MM.1S (cell line): Measurements from ENCODE around the gene TRAF1.
A peak's percentile ranks its signal among the peaks of the same experiment; 100 is the strongest.

ENCODE experiments used
- DNase-seq: peaks from one replicate; pipeline ENCODE4 v3.0.0-alpha.2; 2015
- H2AFZ ChIP-seq: fragments of 300-600 bp; sonication (generic); 2 replicates; pipeline ENCODE4 v1.6.0; 2016; ENCODE audit warnings: antibody characterized with exemption, low read length
- H3F3A ChIP-seq: fragments of 300-600 bp; sonication (generic); 2 replicates; pipeline ENCODE4 v1.6.1; 2016; ENCODE audit warnings: mild to moderate bottlenecking, antibody characterized with exemption, low read length, moderate library complexity, mixed read lengths; ENCODE audit not compliant: insufficient read depth
- H3K27ac ChIP-seq: fragments of 300-600 bp; sonication (generic); 2 replicates; pipeline ENCODE4 v1.5.1; 2016; ENCODE audit warnings: mild to moderate bottlenecking, low read length
- H3K27me3 ChIP-seq: fragments of 300-600 bp; sonication (generic); replicated peaks from 2 replicates; pipeline ENCODE4 v1.6.0; 2016; ENCODE audit warnings: low read length; ENCODE audit not compliant: insufficient read depth
- H3K36me3 ChIP-seq: fragments of 300-600 bp; sonication (generic); replicated peaks from 2 replicates; pipeline ENCODE4 v1.6.1; 2016; ENCODE audit warnings: mild to moderate bottlenecking, low read length, mixed read lengths; ENCODE audit not compliant: insufficient read depth
- H3K4me1 ChIP-seq: fragments of 300-600 bp; sonication (generic); 2 replicates; pipeline ENCODE4 v1.6.1; 2016; ENCODE audit warnings: low read length, mixed read lengths
- H3K4me2 ChIP-seq: fragments of 300-600 bp; sonication (generic); 2 replicates; pipeline ENCODE4 v1.6.0; 2016; ENCODE audit warnings: low read depth, low read length
- H3K4me3 ChIP-seq: fragments of 300-600 bp; sonication (generic); 2 replicates; pipeline ENCODE4 v1.5.1; 2016; ENCODE audit warnings: low read length, mixed read lengths
- H3K79me2 ChIP-seq: fragments of 300-600 bp; sonication (generic); 2 replicates; pipeline ENCODE4 v1.6.1; 2016; ENCODE audit warnings: mixed run types, low read length, mixed read lengths
- H3K9ac ChIP-seq: fragments of 300-600 bp; sonication (generic); 2 replicates; pipeline ENCODE4 v1.6.1; 2016; ENCODE audit warnings: low read length, mixed read lengths
- H3K9me2 ChIP-seq: fragments of 300-600 bp; sonication (generic); replicated peaks from 2 replicates; pipeline ENCODE4 v1.6.1; 2016; ENCODE audit warnings: mild to moderate bottlenecking, low read length, mixed read lengths; ENCODE audit not compliant: insufficient read depth
- H3K9me3 ChIP-seq: fragments of 300-600 bp; sonication (generic); replicated peaks from 2 replicates; pipeline ENCODE4 v1.6.1; 2016; ENCODE audit warnings: mild to moderate bottlenecking, low read length, mixed read lengths; ENCODE audit not compliant: insufficient read depth
- H4K20me1 ChIP-seq: fragments of 300-600 bp; sonication (generic); 2 replicates; pipeline ENCODE4 v1.6.1; 2016; ENCODE audit warnings: mild to moderate bottlenecking, low read length, moderate library complexity, mixed read lengths; ENCODE audit not compliant: insufficient read depth
- CTCF ChIP-seq: fragments of 300-600 bp; sonication (generic); IDR thresholded peaks from 2 replicates; pipeline ENCODE4 v1.5.1; 2016; ENCODE audit warnings: antibody characterized with exemption, low read length, mixed read lengths
- EZH2 ChIP-seq: fragments of 300-600 bp; sonication (generic); optimal IDR thresholded peaks from 2 replicates; pipeline ENCODE3; 2017; ENCODE audit warnings: low read depth, mild to moderate bottlenecking, antibody characterized with exemption, low read length, mixed read lengths
- EZH2phosphoT487 ChIP-seq: fragments of 300-600 bp; sonication (generic); IDR thresholded peaks from 2 replicates; pipeline ENCODE4 v1.6.1; 2018; ENCODE audit warnings: antibody characterized with exemption, low read length

Gene TRAF1

GRCh38 chr9:120934281-120934680 is 7.7 kb upstream of the TRAF1 start:
- DNase-seq: no peak
- no peaks in the 10 kb centered on the region for H3K36me3 ChIP-seq
- no peaks in the 10 kb centered on the region for H3K27me3 ChIP-seq
- peaks cover 34% of the 10 kb centered on the region for H3F3A ChIP-seq
- H4K20me1 ChIP-seq: no peaks in the 10 kb centered on the region
- no peak overlapping the region for H3K9ac ChIP-seq
- H3K9me3 ChIP-seq: no peaks in the 10 kb centered on the region
- H3K4me3 ChIP-seq: no peak overlapping the region
- H3K4me1 ChIP-seq: peaks cover 63% of the 10 kb centered on the region
- H3K9me2 ChIP-seq: no peaks in the 10 kb centered on the region
- TF ChIP-seq EZH2: no peak
- no peak for TF ChIP-seq EZH2phosphoT487
- no peak for TF ChIP-seq CTCF
- H3K4me2 ChIP-seq: no peak overlapping the region
- H3K79me2 ChIP-seq: no peaks in the 10 kb centered on the region
- H3K27ac ChIP-seq: no peak overlapping the region
- no peak overlapping the region for H2AFZ ChIP-seq

- Histone ChIP-seq H3K4me1 (peaks cover 65% of the 10 kb centered on the region), H4K20me1 (no peaks in the 10 kb centered on the region)
These were observed 6.9 kb upstream of the TRAF1 start for GRCh38 chr9:120933310-120934055.

GRCh38 chr9:120932086-120932823 is 5.7 kb upstream of the TRAF1 start:
- no peaks in the 10 kb centered on the region for H4K20me1 ChIP-seq
- peak overlapping the region; percentile 61 for H3K9ac ChIP-seq
- H3K27me3 ChIP-seq: no peaks in the 10 kb centered on the region
- H3K4me1 ChIP-seq: peaks cover 77% of the 10 kb centered on the region
- H3F3A ChIP-seq: peaks cover 51% of the 10 kb centered on the region
- H3K9me3 ChIP-seq: no peaks in the 10 kb centered on the region
- no peaks in the 10 kb centered on the region for H3K9me2 ChIP-seq
- H3K27ac ChIP-seq: peak overlapping the region; percentile 88
- H3K4me2 ChIP-seq: peak overlapping the region; percentile 69
- H3K36me3 ChIP-seq: no peaks in the 10 kb centered on the region
- TF ChIP-seq EZH2phosphoT487: no peak
- no peak for TF ChIP-seq CTCF
- no peak for TF ChIP-seq EZH2
- no peaks in the 10 kb centered on the region for H3K79me2 ChIP-seq
- no peak for DNase-seq
- H3K4me3 ChIP-seq: peak overlapping the region; percentile 35; the same call in 1 of the 2 replicates
- H2AFZ ChIP-seq: peak overlapping the region; percentile 3; the same call in 1 of the 2 replicates

More at GRCh38 chr9:120933310-120934055, 6.9 kb upstream of the TRAF1 start:
- Histone ChIP-seq H3K9ac (no peak overlapping the region), H3K4me2 (no peak overlapping the region), H3K4me3 (no peak overlapping the region), H3K27ac (no peak overlapping the region), H3K9me3 (no peaks in the 10 kb centered on the region), H3K9me2 (no peaks in the 10 kb centered on the region), H2AFZ (no peak overlapping the region), H3F3A (peaks cover 39% of the 10 kb centered on the region), H3K36me3 (no peaks in the 10 kb centered on the region), H3K27me3 (no peaks in the 10 kb centered on the region), H3K79me2 (no peaks in the 10 kb centered on the region)
- TF ChIP-seq EZH2phosphoT487: no peak
- TF ChIP-seq CTCF: no peak
- TF ChIP-seq EZH2: no peak
- DNase-seq: no peak
